ENCODE data around the gene BIN1.

DNA sequence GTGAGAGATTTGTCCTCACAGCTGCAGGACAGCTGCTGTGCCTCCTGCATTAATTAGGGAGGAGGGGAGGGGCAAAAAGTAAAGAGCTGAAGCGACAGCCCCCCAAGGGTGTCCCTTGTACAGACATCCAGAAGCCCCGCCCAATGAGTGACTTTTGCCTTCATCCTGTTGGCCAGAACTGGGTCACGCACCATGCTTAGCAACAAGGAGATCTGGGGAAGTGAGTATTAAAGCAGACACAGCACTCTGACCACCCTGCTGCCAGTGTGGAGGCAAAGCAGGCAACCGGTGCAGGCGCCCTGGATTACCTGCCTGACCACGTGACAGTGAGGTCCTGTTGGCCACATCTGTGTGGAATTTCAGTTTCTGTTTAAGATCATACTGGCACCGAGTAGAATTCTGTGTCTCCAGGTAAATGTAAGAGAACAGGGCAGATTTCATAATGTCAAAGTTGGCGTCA is 21.5 kb upstream of the BIN1 start:
- TF ChIP-seq, protein P1, sequence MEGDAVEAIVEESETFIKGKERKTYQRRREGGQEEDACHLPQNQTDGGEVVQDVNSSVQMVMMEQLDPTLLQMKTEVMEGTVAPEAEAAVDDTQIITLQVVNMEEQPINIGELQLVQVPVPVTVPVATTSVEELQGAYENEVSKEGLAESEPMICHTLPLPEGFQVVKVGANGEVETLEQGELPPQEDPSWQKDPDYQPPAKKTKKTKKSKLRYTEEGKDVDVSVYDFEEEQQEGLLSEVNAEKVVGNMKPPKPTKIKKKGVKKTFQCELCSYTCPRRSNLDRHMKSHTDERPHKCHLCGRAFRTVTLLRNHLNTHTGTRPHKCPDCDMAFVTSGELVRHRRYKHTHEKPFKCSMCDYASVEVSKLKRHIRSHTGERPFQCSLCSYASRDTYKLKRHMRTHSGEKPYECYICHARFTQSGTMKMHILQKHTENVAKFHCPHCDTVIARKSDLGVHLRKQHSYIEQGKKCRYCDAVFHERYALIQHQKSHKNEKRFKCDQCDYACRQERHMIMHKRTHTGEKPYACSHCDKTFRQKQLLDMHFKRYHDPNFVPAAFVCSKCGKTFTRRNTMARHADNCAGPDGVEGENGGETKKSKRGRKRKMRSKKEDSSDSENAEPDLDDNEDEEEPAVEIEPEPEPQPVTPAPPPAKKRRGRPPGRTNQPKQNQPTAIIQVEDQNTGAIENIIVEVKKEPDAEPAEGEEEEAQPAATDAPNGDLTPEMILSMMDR (IDR thresholded peaks at IDR 0.05): peak in 3 of 7 experiments; percentile 3 to 32 (median 24)
- TF ChIP-seq POLR2A (IDR thresholded peaks at IDR 0.05): peak in 2 of 3 donors; percentile 31 to 34
